ENCODE measurements around the gene EPHB3.

- TF ChIP-seq CTCF (IDR thresholded peaks at IDR 0.05), result no peak
- TF ChIP-seq POLR2A (IDR thresholded peaks at IDR 0.05), result no peak
These were observed 15.3 kb upstream of the EPHB3 start for GRCh38 chr3:184546252-184546651.
